ENCODE data around the gene CD47. TPM values are rescaled to one million over a fixed set of nuclear protein-coding genes. Genes with fewer than 3 reads are reported as not detected.

Gene CD47
- total RNA-seq, 1 experiment from 2014 or later = 16.3 TPM

- no peak for TF ChIP-seq ZNF263 (CRISPR knock-in tag; IDR thresholded peaks at IDR 0.05; ENCODE audit: low read depth)
- no peak for TF ChIP-seq SP1 (CRISPR knock-in tag; conservative IDR thresholded peaks at IDR 0.05)
- no peak for TF ChIP-seq ATF6 (CRISPR knock-in tag; IDR thresholded peaks at IDR 0.05)
- no peak for TF ChIP-seq HMGXB4 (CRISPR knock-in tag; IDR thresholded peaks at IDR 0.05)
- TF ChIP-seq ZNF396 (CRISPR knock-in tag; IDR thresholded peaks at IDR 0.05; ENCODE audit: borderline replicate concordance) = no peak
- TF ChIP-seq CDX4 (CRISPR knock-in tag; IDR thresholded peaks at IDR 0.05; ENCODE audit: borderline replicate concordance) = no peak
- no peak for TF ChIP-seq ZNF416 (CRISPR knock-in tag; IDR thresholded peaks at IDR 0.05)
- TF ChIP-seq IRF2 (CRISPR knock-in tag; IDR thresholded peaks at IDR 0.05; ENCODE audit: borderline replicate concordance, low read depth) = no peak
- TF ChIP-seq ESRRA (CRISPR knock-in tag; IDR thresholded peaks at IDR 0.05; ENCODE audit: borderline replicate concordance) = no peak
- TF ChIP-seq NFYB (CRISPR knock-in tag; conservative IDR thresholded peaks at IDR 0.05; ENCODE audit: low read depth) = no peak
- no peak for TF ChIP-seq ZNF138 (CRISPR knock-in tag; conservative IDR thresholded peaks at IDR 0.05)
- no peak for TF ChIP-seq ERG (CRISPR knock-in tag; IDR thresholded peaks at IDR 0.05)
- no peak for TF ChIP-seq CREB1 (CRISPR knock-in tag; IDR thresholded peaks at IDR 0.05)
- TF ChIP-seq ZMAT4 (CRISPR knock-in tag; IDR thresholded peaks at IDR 0.05) = no peak
- TF ChIP-seq CREM (CRISPR knock-in tag; IDR thresholded peaks at IDR 0.05) = no peak
- no peak for TF ChIP-seq ETV6 (CRISPR knock-in tag; IDR thresholded peaks at IDR 0.05)
- no peak for TF ChIP-seq AR (CRISPR knock-in tag; IDR thresholded peaks at IDR 0.05)
- no peak for TF ChIP-seq USF1 (CRISPR knock-in tag; IDR thresholded peaks at IDR 0.05)
- no peak for ATAC-seq
- ChIA-PET POLR2A (no interaction called here), CTCF (no interaction called here)
- peaks cover 9% of the 10 kb centered on the region for H3K9me3 Mint-ChIP-seq
- no peak overlapping the region for H3K4me3 Mint-ChIP-seq
- peaks cover 24% of the 10 kb centered on the region for H3K4me1 Mint-ChIP-seq
- peaks cover 1% of the 10 kb centered on the region; the same call in 1 of the 2 replicates for H3K27me3 Mint-ChIP-seq (ENCODE audit: low read depth)
- peaks cover 10% of the 10 kb centered on the region; the same call in 1 of the 2 replicates for H3K36me3 Mint-ChIP-seq
- no peak overlapping the region for H3K27ac Mint-ChIP-seq
- no peak for DNase-seq (ENCODE audit: low spot score)
These were observed 65.7 kb downstream of the CD47 start for GRCh38 chr3:108025177-108025576.
